HCT116 (cell line): Measurements from ENCODE around the gene THRAP3. TPM values are rescaled to one million over a fixed set of nuclear protein-coding genes. Genes with fewer than 3 reads are reported as not detected.
A peak's percentile ranks its signal among the peaks of the same experiment; 100 is the strongest.

Experiments
- ATAC-seq: fragments of 200-7000 bp; cut with Tn5 transposase; 2 replicates; pipeline ENCODE4 v1.9.1; 2020; ENCODE audit warnings: mild to moderate bottlenecking, moderate library complexity
- BruUV-seq: library from RNA; stranded (reverse); fragments of 400-500 nt; replicated peaks from 2 replicates; lab custom pipeline; 2021; lab: Mats Ljungman, UMichigan
- CTCF ChIA-PET: fragments of 300-600 bp; sonication (Branson Sonifier 250); formaldehyde crosslinking; loops from one replicate; lab custom pipeline; 2021; ENCODE audit warnings: antibody characterized with exemption; lab: Charles Lee
- POLR2A ChIA-PET: fragments of 300-600, 350-600 bp; sonication (Branson Sonifier 250); formaldehyde crosslinking; loops from one replicate; lab custom pipeline; 2021; ENCODE audit warnings: antibody characterized with exemption; lab: Charles Lee
- RAD21 ChIA-PET, 2 experiments: fragments of 300-600 bp; sonication (Branson Sonifier 250); formaldehyde crosslinking; loops; one replicate each; lab custom pipeline; 2023; ENCODE audit warnings: low total read pairs in 2 of 2; ENCODE audit not compliant: uncharacterized antibody in 2 of 2, unreplicated experiment in 2 of 2, low non-redundant PET in 1 of 2; lab: Charles Lee
- DNase-seq: peaks from one replicate; pipeline ENCODE4 v3.0.0-alpha.2; 2010; ENCODE audit warnings: low read depth, low spot score
- H2AFZ ChIP-seq: fragments of 200-600 bp; shearing (Covaris generic), sonication (generic); 2 replicates; pipeline ENCODE4 v1.6.1; 2017; ENCODE audit warnings: low read depth, mixed run types, mixed read lengths, antibody characterized with exemption, low read length; ENCODE audit not compliant: poor library complexity, severe bottlenecking
- H3K27ac ChIP-seq: 2 replicates; pipeline ENCODE4 v1.5.1; 2012; ENCODE audit warnings: low read depth, low read length
- H3K27me3 ChIP-seq: fragments of 200-600 bp; sonication (generic); 2 replicates; pipeline ENCODE4 v1.6.1; 2016; ENCODE audit warnings: mixed run types, low read length, mixed read lengths; ENCODE audit not compliant: insufficient read depth
- H3K36me3 ChIP-seq, 2 experiments: fragments of 200-500 bp in 1 of 2; fragments of 200-600 bp in 1 of 2; sonication (Bioruptor generic) in 1 of 2; sonication (generic) in 1 of 2; 2 replicates each; pipeline versions ENCODE4 v1.5.1 to v1.6.1; 2014 to 2016; ENCODE audit warnings: low read length in 2 of 2, inconsistent platforms in 1 of 2, mixed read lengths in 1 of 2, mixed run types in 1 of 2; ENCODE audit not compliant: insufficient read depth in 2 of 2, control insufficient read depth in 1 of 2
- H3K4me1 ChIP-seq, 2 experiments: fragments of 200-600 bp in 1 of 2; sonication (generic) in 1 of 2; 2 replicates each; pipeline versions ENCODE4 v1.5.1 to v1.6.1; 2012 to 2017; ENCODE audit warnings: low read length in 2 of 2, inconsistent platforms in 1 of 2, mild to moderate bottlenecking in 1 of 2, mixed read lengths in 1 of 2, mixed run types in 1 of 2, moderate library complexity in 1 of 2; ENCODE audit not compliant: insufficient read depth in 2 of 2, control insufficient read depth in 1 of 2
- H3K4me2 ChIP-seq: fragments of 200-600 bp; sonication (generic); 2 replicates; pipeline ENCODE4 v1.6.1; 2017; ENCODE audit warnings: mixed run types, low read length, mixed read lengths
- H3K4me3 ChIP-seq, 2 experiments: fragments of 200-600 bp in 1 of 2; sonication (generic) in 1 of 2; replicated peaks in 1 of 2; 2 replicates each; pipeline ENCODE4 v1.5.1; 2011 to 2016; ENCODE audit warnings: low read length in 2 of 2, control low read depth in 1 of 2, low read depth in 1 of 2, mild to moderate bottlenecking in 1 of 2, mixed read lengths in 1 of 2, mixed run types in 1 of 2
- H3K79me2 ChIP-seq: fragments of 200-600 bp; sonication (generic); 2 replicates; pipeline ENCODE4 v1.6.1; 2017; ENCODE audit warnings: mild to moderate bottlenecking, mixed run types, low read length, moderate library complexity, mixed read lengths; ENCODE audit not compliant: insufficient read depth
- H3K9ac ChIP-seq: fragments of 200-600 bp; sonication (generic); 2 replicates; pipeline ENCODE4 v1.6.1; 2016; ENCODE audit warnings: low read length, mixed read lengths
- H3K9me2 ChIP-seq: fragments of 200-600 bp; sonication (generic), shearing (Covaris generic); 2 replicates; pipeline ENCODE4 v1.6.1; 2017; ENCODE audit warnings: mixed run types, mild to moderate bottlenecking, moderate library complexity; ENCODE audit not compliant: insufficient read depth
- H3K9me3 ChIP-seq, 2 experiments: fragments of 200-500 bp in 1 of 2; fragments of 200-600 bp in 1 of 2; sonication (Bioruptor generic) in 1 of 2; sonication (generic) in 1 of 2; 2 replicates each; pipeline ENCODE4 v1.6.1; 2014 to 2017; ENCODE audit warnings: low read length in 2 of 2, mixed read lengths in 2 of 2, inconsistent platforms in 1 of 2, low read depth in 1 of 2, mild to moderate bottlenecking in 1 of 2, mixed run types in 1 of 2, moderate library complexity in 1 of 2; ENCODE audit not compliant: control insufficient read depth in 1 of 2, insufficient read depth in 1 of 2
- H4K20me1 ChIP-seq: fragments of 200-600 bp; sonication (generic), shearing (Covaris generic); 2 replicates; pipeline ENCODE4 v1.6.1; 2017; ENCODE audit warnings: mixed run types, mild to moderate bottlenecking, moderate library complexity; ENCODE audit not compliant: insufficient read depth
- ATF3 ChIP-seq: IDR thresholded peaks from 2 replicates; pipeline ENCODE4 v1.6.1; 2012
- CEBPB ChIP-seq: IDR thresholded peaks from 2 replicates; pipeline ENCODE4 v1.6.1; 2012; ENCODE audit warnings: low read depth
- JUND ChIP-seq: IDR thresholded peaks from 2 replicates; pipeline ENCODE4 v1.6.1; 2012
- POLR2A ChIP-seq: IDR thresholded peaks from 2 replicates; pipeline ENCODE4 v1.7.0; 2011; ENCODE audit warnings: borderline replicate concordance; ENCODE audit not compliant: insufficient read depth, insufficient read length; ENCODE audit errors: extremely low read depth
- SIN3A ChIP-seq: IDR thresholded peaks from 2 replicates; pipeline ENCODE4 v1.6.1; 2012; ENCODE audit warnings: low read depth
- SP1 ChIP-seq: IDR thresholded peaks from 2 replicates; pipeline ENCODE4 v1.6.1; 2012; ENCODE audit warnings: low read depth
- YY1 ChIP-seq: IDR thresholded peaks from 2 replicates; pipeline ENCODE4 v1.6.1; 2011; ENCODE audit warnings: low read length, low read depth, moderate library complexity, mild to moderate bottlenecking; ENCODE audit not compliant: insufficient replicate concordance; ENCODE audit errors: extremely low read depth
- intact Hi-C: fragments of 100-400 bp; cut with micrococcal nuclease; formaldehyde crosslinking; loops from 2 replicates; pipeline ENCODE4 v1.10.0; 2022
- total RNA-seq: library from RNA; stranded (reverse); gene quantifications from one replicate; pipeline ENCODE4 v1.2.1, GENCODE V29; 2021; ENCODE audit not compliant: unreplicated experiment

Gene THRAP3
- total RNA-seq, 1 experiment from 2014 or later = 144 TPM

GRCh38 chr1:36256558-36257374 is 32.5 kb downstream of the THRAP3 start:
- RAD21 ChIA-PET = no interaction called here
- Histone ChIP-seq H3K4me2 (peak overlapping the region; percentile 39), H3K27ac (peak overlapping the region; percentile 50; the same call in 1 of the 2 replicates), H3K9me3 (no peaks in the 10 kb centered on the region), H3K4me3 (no peak overlapping the region), H3K36me3 (peaks cover 11 to 20% of the 10 kb centered on the region in 2 experiments; a peak in 3 of 4 replicates), H3K4me1 (peaks cover 22 to 36% of the 10 kb centered on the region in 2 experiments), H3K9me2 (no peaks in the 10 kb centered on the region), H2AFZ (no peak overlapping the region), H4K20me1 (peaks cover 37% of the 10 kb centered on the region; the same call in 1 of the 2 replicates), H3K79me2 (peaks cover 95% of the 10 kb centered on the region), H3K27me3 (no peaks in the 10 kb centered on the region), H3K9ac (0 out of 2 replicates have a peak overlapping the region, but pooled peaks have one; percentile 27)
- no peak for TF ChIP-seq YY1
- TF ChIP-seq SIN3A = 0 out of 2 replicates have a peak, but pooled peaks have one; percentile 18
- no TSS peak for BruUV-seq
- DNase-seq (no peak), ATAC-seq (no peak)
- CTCF ChIA-PET = no interaction called here
- POLR2A ChIA-PET = no interaction called here
- intact Hi-C loops = no loop called here

GRCh38 chr1:36257375-36257767 is 33.1 kb downstream of the THRAP3 start:
- DNase-seq = no peak
- Histone ChIP-seq H3K9me3 (no peaks in the 10 kb centered on the region), H3K27me3 (no peaks in the 10 kb centered on the region), H3K4me1 (peaks cover 22 to 36% of the 10 kb centered on the region in 2 experiments), H3K27ac (peak overlapping the region; percentile 50), H3K9ac (0 out of 2 replicates have a peak overlapping the region, but pooled peaks have one; percentile 27), H3K4me3 (no peak overlapping the region), H4K20me1 (peaks cover 37% of the 10 kb centered on the region; the same call in 1 of the 2 replicates), H3K79me2 (peaks cover 95% of the 10 kb centered on the region)
- ChIA-PET RAD21 (no interaction called here), CTCF (no interaction called here)
- no TSS peak for BruUV-seq
- intact Hi-C loops = no loop called here
- no peak for TF ChIP-seq SIN3A
- TF ChIP-seq CEBPB = no peak
- no peak for TF ChIP-seq ATF3
- TF ChIP-seq JUND = no peak
- no peak for TF ChIP-seq YY1
- no peak for TF ChIP-seq POLR2A
- TF ChIP-seq SP1 = no peak
- TF ChIP-seq, all 23 proteins: peak for 0
- POLR2A ChIA-PET = no interaction called here
- ATAC-seq = peak; percentile 64
- peak overlapping the region; percentile 39 for H3K4me2 ChIP-seq
- peaks cover 16 to 20% of the 10 kb centered on the region in 2 experiments; a peak in 3 of 4 replicates for H3K36me3 ChIP-seq
- no peak overlapping the region for H2AFZ ChIP-seq
- no peaks in the 10 kb centered on the region for H3K9me2 ChIP-seq
